SHP77 treated with DMSO at 0.1 percent for 48 hours (cell line): ENCODE data around the gene CLCNKA.
"Not testable (repeated sequence)": the region's sequence is repeated elsewhere in the genome, so short reads cannot be mapped to it uniquely, and the experiment has no call there.

Source experiments
- DNase-seq: peaks from one replicate; lab custom pipeline; 2025; lab: John Stamatoyannopoulos, UW

The CLCNKA gene

DNA sequence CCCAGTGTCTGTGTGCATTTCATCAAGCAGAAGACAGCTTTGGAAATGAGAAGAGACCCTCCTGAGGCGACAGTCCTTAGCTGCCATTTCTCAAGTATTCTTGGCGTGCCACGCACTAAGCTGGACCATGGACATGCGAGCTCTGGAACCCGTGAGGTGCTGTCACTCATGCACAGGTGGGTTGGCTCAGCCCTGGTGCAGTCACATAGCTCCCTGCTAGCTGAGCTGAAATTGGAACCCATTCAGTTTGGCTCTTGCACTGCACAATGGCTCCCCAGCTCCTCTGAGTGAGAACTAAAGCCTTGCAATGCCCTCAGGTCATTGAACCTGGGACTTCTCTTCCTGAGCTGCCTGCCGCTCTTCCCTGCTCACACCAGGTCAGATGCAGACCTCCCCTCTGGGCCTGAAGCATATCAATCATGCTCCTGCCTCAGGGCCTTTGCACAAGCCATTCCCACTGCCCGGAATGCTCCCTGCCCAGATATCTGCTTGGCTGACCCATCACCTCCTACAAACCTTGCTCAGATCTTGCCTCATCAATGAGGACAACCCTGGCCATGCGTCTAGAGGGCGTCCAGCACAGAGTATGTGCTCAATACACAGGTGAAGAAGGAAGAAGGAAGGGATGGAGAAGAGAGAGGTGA lies 24.1 kb upstream of the CLCNKA start:
- DNase-seq, result no peak

DNA sequence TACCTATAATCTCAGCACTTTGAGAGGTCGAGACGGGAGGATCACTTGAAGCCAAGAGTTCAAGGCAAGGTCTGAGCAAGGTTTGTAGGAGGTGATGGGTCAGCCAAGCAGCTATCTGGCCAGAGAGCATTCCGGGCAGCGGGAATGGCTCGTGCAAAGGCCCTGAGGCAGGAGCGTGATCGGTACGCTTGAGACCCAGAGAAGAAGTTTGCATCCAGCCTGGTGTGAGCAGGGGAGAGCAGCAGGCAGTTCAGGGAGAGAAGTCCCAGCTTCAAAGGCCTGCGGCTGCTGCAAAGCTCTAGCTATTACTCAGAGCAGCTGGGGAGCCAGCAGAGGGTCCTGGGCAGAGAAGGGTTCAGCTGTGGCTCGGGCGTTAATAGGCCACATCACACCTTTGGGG lies 22.9 kb upstream of the CLCNKA start:
- DNase-seq, result no peak

DNA sequence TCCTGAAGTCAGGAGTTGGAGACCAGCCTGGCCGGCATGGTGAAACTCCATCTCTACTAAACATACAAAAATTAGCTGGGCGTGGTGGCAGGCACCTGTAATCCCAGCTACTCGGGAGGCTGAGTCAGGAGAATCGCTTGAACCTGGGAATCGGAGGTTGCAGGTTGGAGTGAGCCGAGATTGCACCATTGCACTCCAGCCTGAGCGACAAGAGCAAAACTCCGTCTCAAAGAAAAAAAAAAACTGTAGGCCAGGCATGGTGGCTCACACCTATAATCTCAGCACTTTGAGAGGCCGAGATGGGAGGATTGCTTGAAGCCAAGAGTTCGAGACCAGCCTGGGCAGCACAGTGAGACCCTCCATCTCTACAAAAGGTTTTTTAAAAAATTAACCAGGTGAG lies 20.6 kb upstream of the CLCNKA start:
- not testable (repeated sequence) for DNase-seq

DNA sequence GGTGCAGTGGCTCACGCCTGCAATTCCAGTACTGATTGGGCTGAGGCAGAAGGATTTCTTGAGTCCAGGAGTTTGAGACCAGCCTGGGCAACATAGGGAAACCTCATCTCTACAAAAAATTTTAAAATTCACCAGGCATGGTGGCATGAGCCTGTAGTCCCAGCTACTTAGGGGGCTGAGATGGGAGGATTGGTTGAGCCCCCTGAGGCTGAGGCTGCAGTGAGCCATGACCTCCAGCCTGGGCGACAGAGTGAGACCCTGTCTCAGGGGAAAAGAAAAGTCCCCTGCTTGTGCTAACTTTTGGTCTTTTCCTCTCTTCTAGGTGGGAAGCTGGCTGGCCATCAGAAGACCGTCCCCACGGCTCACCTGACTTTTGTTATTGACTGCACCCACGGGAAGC lies 16.2 kb upstream of the CLCNKA start:
- DNase-seq, result no peak

DNA sequence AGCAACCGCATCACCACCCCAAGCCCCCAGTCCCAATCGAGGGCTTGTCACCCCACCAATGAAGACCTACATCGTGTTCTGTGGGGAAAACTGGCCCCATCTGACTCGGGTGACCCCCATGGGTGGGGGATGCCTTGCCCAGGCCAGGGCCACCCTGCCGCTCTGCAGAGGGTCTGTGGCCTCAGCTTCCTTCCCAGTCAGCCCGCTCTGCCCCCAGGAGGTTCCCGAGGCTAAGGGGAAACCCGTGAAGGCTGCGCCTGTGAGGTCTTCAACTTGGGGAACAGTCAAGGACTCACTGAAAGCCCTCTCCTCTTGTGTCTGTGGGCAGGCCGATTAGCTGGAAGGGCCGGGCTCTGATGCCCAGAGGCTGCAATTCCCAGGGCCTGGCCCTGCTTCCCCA lies 15.8 kb upstream of the CLCNKA start:
- DNase-seq, result no peak

DNA sequence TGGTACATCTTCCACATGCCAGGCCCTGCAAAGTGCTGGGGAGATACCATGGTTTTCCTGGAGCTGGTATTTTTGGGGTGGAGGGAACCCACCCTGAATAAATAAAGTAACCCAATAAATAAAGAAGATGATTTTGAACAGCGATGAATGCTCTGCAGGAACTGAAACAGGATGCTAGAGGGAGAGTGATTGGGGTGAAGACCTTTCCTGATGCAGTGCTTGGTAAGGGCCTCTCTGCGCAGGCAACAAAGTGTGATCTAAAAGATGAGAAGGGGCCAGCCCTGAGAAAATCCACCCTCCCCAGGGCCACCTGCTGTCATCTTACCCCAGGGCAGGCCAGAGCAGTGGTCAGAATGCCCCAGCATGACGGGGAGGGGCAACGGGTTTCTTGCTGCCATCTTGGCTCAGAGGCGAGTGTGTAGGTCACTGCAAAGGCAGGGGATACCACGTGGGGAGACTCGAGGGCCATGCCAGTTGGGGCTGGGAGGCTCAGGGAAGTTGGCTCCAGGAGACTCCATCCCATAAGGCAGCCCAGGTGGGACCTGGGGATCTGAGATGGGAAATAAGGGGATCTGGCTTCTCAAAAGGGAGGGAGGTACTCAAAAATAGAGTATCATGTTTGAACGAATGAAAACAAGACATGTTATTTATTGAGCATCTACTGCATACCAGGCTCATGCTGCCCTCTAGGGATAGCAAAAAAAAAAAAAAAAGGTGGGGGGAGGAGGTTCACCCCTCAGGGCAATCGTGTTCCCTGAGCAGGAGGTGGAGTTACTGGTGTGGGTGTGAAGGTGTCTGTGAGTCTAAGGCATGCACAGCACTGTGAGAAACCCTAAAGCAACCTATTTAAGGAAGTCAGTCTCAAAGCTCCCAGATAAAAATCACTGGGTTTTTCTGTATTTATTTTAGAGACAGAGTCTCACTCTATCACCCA lies 15.0 kb upstream of the CLCNKA start:
- no peak for DNase-seq

GRCh38 chr1:16007671-16008341 lies 14.0 kb upstream of the CLCNKA start:
- no peak for DNase-seq

GRCh38 chr1:16009030-16009460 lies 12.8 kb upstream of the CLCNKA start:
- no peak for DNase-seq

DNA sequence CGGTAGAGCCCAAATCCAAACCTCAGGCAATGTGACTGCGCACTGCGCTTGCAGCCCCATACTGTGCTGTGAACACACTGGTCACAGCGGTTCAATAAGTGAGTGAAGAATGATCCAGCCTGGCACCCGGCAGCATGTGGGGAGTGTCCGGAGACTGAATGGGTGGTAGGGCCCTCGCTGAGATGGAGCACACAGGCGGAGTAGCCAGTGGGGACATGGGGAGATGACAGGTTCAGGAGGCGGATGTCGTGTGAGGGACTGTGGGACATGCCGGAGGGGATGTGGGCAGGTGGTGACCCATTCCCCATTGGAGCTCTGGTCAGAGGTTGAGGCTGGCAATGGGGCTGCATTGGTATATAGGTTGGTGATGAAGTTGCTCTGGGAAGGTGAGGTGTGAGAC lies 12.2 kb upstream of the CLCNKA start:
- no peak for DNase-seq

GRCh38 chr1:16010837-16011236 lies 11.0 kb upstream of the CLCNKA start:
- DNase-seq, result no peak

DNA sequence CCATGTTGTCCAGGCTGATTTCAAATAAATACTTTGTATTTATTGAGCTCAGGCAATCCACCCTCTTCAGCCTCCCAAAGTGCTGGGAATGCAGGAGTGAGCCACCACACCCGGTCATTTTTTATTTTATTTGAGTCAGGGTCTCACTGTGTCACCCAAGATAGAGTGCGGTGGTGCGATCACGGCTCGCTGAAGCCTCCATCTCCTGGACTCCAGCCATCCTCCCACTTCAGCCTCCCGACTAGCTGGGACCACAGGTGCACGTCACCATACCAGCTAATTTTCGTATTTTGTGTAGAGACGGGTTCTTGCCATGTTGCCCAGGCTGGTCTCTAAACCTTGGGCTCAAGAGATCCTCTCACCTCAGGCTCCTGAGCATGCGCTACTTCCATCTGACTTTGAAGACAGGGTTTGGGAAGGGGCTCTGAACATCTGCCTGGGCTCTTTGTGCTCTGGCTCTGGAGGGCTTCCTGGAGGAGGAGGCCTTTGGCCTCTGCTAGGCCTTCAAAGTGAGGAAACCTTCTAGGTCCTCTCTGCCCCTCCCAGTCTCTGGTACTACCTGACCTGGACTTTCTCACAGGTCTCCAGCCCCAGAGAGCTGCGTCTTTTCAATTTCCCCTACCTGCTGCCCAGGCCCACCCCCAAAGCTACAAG lies 9.8 kb upstream of the CLCNKA start:
- no peak for DNase-seq

GRCh38 chr1:16012590-16013219 lies 9.1 kb upstream of the CLCNKA start:
- no peak for DNase-seq

GRCh38 chr1:16013220-16013907 lies 8.5 kb upstream of the CLCNKA start:
- DNase-seq, result no peak

- DNase-seq, result no peak
Measured at GRCh38 chr1:16013908-16014258, 8.0 kb upstream of the CLCNKA start.

DNA sequence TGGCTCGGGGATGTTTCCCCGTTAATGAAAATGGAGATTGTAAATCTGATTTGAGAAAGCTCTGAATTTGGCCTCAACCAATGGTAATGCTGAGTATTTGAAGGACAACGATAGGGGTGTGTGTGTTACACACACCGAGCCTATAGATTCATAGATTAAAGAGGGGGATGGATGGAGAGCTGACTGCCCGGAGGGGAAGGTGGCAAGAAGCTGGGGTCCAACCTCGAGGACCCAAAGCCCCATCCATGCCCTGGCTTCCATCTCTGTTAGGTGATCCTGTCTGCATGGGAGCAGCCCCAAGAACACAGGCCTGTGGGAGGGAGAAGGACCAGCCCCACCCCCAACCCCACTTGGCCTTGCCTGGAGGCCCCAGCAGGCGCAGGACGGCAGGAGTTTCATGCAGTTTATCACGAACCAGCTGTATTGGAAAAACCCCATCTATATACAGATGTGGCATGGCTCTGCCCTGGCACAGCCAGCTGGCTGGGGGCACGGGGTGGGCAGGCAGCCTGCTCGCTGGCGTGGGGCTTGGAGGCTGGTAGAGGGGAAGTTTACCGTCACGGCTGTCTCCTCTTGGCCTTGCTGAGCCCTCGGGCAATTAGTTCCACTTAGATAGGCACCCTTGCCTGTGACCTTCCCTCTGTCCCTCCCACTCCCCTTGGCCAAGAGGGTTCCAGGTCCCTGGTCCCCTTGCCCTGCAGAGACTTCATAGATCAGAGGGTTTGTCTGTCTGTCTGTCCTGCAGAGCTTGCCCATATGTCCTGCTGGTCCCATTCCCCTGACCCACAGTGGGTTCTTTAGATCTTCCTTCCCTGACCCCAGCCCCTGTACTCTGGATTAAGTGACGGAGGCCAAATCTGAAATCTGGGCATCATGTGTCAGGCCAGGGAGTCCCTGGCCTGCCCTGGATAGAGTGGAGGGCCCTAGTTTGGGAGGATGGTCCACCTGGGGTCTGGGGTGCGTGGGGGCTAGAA lies 7.0 kb upstream of the CLCNKA start:
- no peak for DNase-seq

DNA sequence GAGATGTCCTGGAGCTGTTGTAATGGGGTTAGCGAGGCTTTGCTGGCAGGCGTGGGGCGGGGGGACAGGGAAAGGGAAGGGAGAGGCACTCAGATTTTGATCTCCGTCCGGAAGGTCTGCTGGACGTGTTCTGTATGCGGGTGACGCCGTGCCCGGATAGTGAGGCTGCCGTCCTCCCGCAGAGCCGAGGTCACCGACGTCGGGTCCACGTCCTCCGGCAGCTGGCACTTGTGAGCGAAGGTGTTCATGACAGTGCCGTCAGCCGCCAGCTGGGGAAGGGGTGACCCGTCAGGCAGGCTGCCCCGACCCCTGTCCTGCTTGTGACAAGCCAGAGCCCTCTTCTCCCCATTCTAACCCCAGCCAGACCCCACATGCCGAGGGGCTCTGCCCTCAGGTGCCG lies 6.3 kb upstream of the CLCNKA start:
- no peak for DNase-seq

GRCh38 chr1:16015960-16016901 lies 5.6 kb upstream of the CLCNKA start:
- DNase-seq, result no peak

- DNase-seq, result no peak
Measured at GRCh38 chr1:16017076-16017460, 4.8 kb upstream of the CLCNKA start.
